NOMO-1 treated with DMSO at 0.1 percent for 48 hours (cell line): ENCODE measurements around the gene HPCAL4.
A peak's percentile ranks its signal among the peaks of the same experiment; 100 is the strongest.

Experiments
- DNase-seq: peaks from one replicate; lab custom pipeline; 2025; ENCODE audit not compliant: unreplicated experiment; lab: John Stamatoyannopoulos, UW

The HPCAL4 gene

GRCh38 chr1:39691383-39692151 is at the start of gene HPCAL4:
HPCAL4 (minus strand) TSS chr1:39691433; CDS start chr1:39684603, 6,830 bp downstream.
- DNase-seq, result peak; percentile 82

GRCh38 chr1:39738622-39739366 is 47.6 kb upstream of the HPCAL4 start, which contains the start of gene PPIE:
PPIE (plus strand) TSS chr1:39738882; CDS start chr1:39738901, 19 bp downstream.
- DNase-seq, result peak; percentile 88

GRCh38 chr1:39737546-39738169 is 46.4 kb upstream of the HPCAL4 start:
- no peak for DNase-seq

- DNase-seq, result no peak
These were observed 44.5 kb upstream of the HPCAL4 start for GRCh38 chr1:39735731-39736130.

GRCh38 chr1:39733161-39733560 is 41.9 kb upstream of the HPCAL4 start:
- no peak for DNase-seq

GRCh38 chr1:39732730-39733129 is 41.5 kb upstream of the HPCAL4 start:
- no peak for DNase-seq

- DNase-seq, result no peak
These were observed 38.6 kb upstream of the HPCAL4 start for GRCh38 chr1:39729842-39730241.

GRCh38 chr1:39729030-39729429 is 37.8 kb upstream of the HPCAL4 start:
- no peak for DNase-seq

GRCh38 chr1:39727932-39728317 is 36.7 kb upstream of the HPCAL4 start:
- no peak for DNase-seq

- DNase-seq, result no peak
These were observed 36.1 kb upstream of the HPCAL4 start for GRCh38 chr1:39727221-39727931.

- DNase-seq, result no peak
These were observed 35.4 kb upstream of the HPCAL4 start for GRCh38 chr1:39726600-39726999.

- no peak for DNase-seq
These were observed 31.3 kb upstream of the HPCAL4 start for GRCh38 chr1:39722495-39722894.

GRCh38 chr1:39721664-39722063 is 30.4 kb upstream of the HPCAL4 start:
- DNase-seq, result no peak

- peak; percentile 69 for DNase-seq
These were observed 29.1 kb upstream of the HPCAL4 start for GRCh38 chr1:39720094-39720999.

- no peak for DNase-seq
These were observed 26.6 kb upstream of the HPCAL4 start for GRCh38 chr1:39717809-39718208.

GRCh38 chr1:39713557-39713956 is 22.3 kb upstream of the HPCAL4 start:
- no peak for DNase-seq

GRCh38 chr1:39711966-39712340 is 20.7 kb upstream of the HPCAL4 start:
- DNase-seq, result no peak

- DNase-seq, result no peak
These were observed 20.1 kb upstream of the HPCAL4 start for GRCh38 chr1:39711104-39711965.

- no peak for DNase-seq
These were observed 16.3 kb upstream of the HPCAL4 start for GRCh38 chr1:39707506-39707905.
